Mesendoderm (in vitro differentiated cells): ENCODE data around the gene NDUFS1.

Experiments
- DNase-seq: peaks from one replicate; pipeline ENCODE4 v3.0.0; 2013
- H2AK5ac ChIP-seq: 2 replicates; pipeline ENCODE4 v1.6.1; 2013; ENCODE audit warnings: low read length, inconsistent platforms
- H2BK120ac ChIP-seq: 2 replicates; pipeline ENCODE4 v1.6.1; 2013; ENCODE audit warnings: low read depth, mild to moderate bottlenecking, low read length, moderate library complexity, mixed read lengths
- H2BK15ac ChIP-seq: replicated peaks from 2 replicates; pipeline ENCODE4 v1.6.1; 2013; ENCODE audit warnings: low read depth, mild to moderate bottlenecking, moderate library complexity
- H2BK5ac ChIP-seq: 2 replicates; pipeline ENCODE4 v1.6.1; 2013; ENCODE audit warnings: low read length, inconsistent platforms
- H3K18ac ChIP-seq: 2 replicates; pipeline ENCODE4 v1.6.1; 2013; ENCODE audit warnings: mild to moderate bottlenecking, low read length, mixed read lengths
- H3K23ac ChIP-seq: one replicate; pipeline ENCODE4 v1.6.1; 2013; ENCODE audit warnings: low read length
- H3K27ac ChIP-seq: 2 replicates; pipeline ENCODE4 v1.5.1; 2013; ENCODE audit warnings: low read depth, mild to moderate bottlenecking, inconsistent platforms, low read length, moderate library complexity
- H3K27me3 ChIP-seq: 2 replicates; pipeline ENCODE4 v1.6.1; 2013; ENCODE audit warnings: low read length, control low read depth, mild to moderate bottlenecking, inconsistent platforms; ENCODE audit not compliant: insufficient read depth, poor library complexity
- H3K36me3 ChIP-seq: 2 replicates; pipeline ENCODE4 v1.6.1; 2013; ENCODE audit warnings: low read length, inconsistent platforms; ENCODE audit not compliant: control insufficient read depth, insufficient read depth
- H3K4ac ChIP-seq: one replicate; pipeline ENCODE4 v1.6.1; 2013; ENCODE audit warnings: low read depth, mild to moderate bottlenecking, low read length, moderate library complexity
- H3K4me1 ChIP-seq: 2 replicates; pipeline ENCODE4 v1.6.1; 2013; ENCODE audit warnings: low read depth, low read length, inconsistent platforms; ENCODE audit not compliant: control insufficient read depth
- H3K4me2 ChIP-seq: 2 replicates; pipeline ENCODE4 v1.6.1; 2013; ENCODE audit warnings: low read length
- H3K4me3 ChIP-seq: 2 replicates; pipeline ENCODE4 v1.5.1; 2013; ENCODE audit warnings: mild to moderate bottlenecking, low read length
- H3K56ac ChIP-seq: one replicate; pipeline ENCODE4 v1.6.1; 2013; ENCODE audit warnings: low read length
- H3K79me1 ChIP-seq: 2 replicates; pipeline ENCODE4 v1.6.1; 2013; ENCODE audit warnings: low read length, inconsistent platforms
- H3K79me2 ChIP-seq: 2 replicates; pipeline ENCODE4 v1.6.1; 2013; ENCODE audit warnings: mild to moderate bottlenecking, low read length; ENCODE audit not compliant: control insufficient read depth, insufficient read depth
- H3K9ac ChIP-seq: 2 replicates; pipeline ENCODE4 v1.6.1; 2013; ENCODE audit warnings: low read length, inconsistent platforms
- H4K5ac ChIP-seq: one replicate; pipeline ENCODE4 v1.6.1; 2013; ENCODE audit warnings: low read length
- H4K8ac ChIP-seq: one replicate; pipeline ENCODE4 v1.6.1; 2013; ENCODE audit warnings: low read depth, mild to moderate bottlenecking, control low read depth, low read length, moderate library complexity
- WGBS: extraction: QIAGEN DNeasy Blood & Tissue Kit; methylation state at CpG from one replicate; pipeline ENCODE4 v1.1.7; 2013; ENCODE audit warnings: low lambda C conversion rate, missing lambda C conversion rate; ENCODE audit not compliant: insufficient coverage; ENCODE audit errors: extremely low coverage; 5-methylcytosine and 5-hydroxymethylcytosine counted together

The NDUFS1 gene

DNA sequence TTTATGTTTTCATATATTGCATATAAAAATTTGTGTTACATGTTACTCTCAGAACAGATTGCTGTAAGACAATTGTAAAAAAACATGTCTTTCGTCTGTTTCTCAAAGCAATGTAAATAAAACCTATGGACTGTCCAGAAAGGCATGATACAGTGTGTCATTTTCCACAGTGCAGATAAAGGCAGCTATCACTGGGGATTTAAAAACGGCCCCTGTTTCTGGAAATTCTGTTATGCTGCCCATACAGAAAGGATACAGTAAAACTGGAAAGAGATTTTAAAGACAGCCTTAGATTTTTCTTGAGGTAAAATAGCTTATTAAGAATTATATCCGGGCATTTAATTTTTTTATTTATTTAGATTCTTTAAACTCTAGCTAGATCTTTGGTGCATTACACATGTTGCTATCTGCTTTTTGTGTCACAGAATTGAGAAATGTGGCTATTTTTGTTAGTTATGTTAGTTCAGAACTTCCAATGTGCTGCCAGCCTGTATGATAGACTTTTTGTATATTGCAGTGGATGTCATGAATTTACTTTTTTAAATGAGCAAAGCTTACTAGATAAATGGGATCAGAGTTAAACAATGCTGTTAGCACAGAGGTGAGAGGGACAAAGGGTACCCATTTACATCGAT, 72.4 kb downstream of the NDUFS1 start:
- no peak overlapping the region for H2BK5ac ChIP-seq
- peaks cover 11% of the 10 kb centered on the region for H3K79me2 ChIP-seq
- H3K4me1 ChIP-seq, result no peaks in the 10 kb centered on the region
- no peaks in the 10 kb centered on the region for H3K79me1 ChIP-seq
- no peak overlapping the region for H2BK120ac ChIP-seq
- WGBS, result no CpG with 5 or more reads among the region's 4 CpGs
- H3K9ac ChIP-seq, result peak overlapping the region; percentile 72
- no peak overlapping the region for H3K4ac ChIP-seq
- H3K56ac ChIP-seq, result peak overlapping the region; percentile 81
- peak overlapping the region; percentile 48 for H3K4me3 ChIP-seq
- H2BK15ac ChIP-seq, result no peak overlapping the region
- DNase-seq, result no peak
- no peak overlapping the region for H2AK5ac ChIP-seq
- H3K27me3 ChIP-seq, result no peaks in the 10 kb centered on the region
- H4K8ac ChIP-seq, result no peak overlapping the region
- H3K4me2 ChIP-seq, result peak overlapping the region; percentile 67
- H3K27ac ChIP-seq, result no peak overlapping the region
- H3K36me3 ChIP-seq, result no peaks in the 10 kb centered on the region
- peak overlapping the region; percentile 51 for H3K18ac ChIP-seq
- H4K5ac ChIP-seq, result no peak overlapping the region
- no peak overlapping the region for H3K23ac ChIP-seq

DNA sequence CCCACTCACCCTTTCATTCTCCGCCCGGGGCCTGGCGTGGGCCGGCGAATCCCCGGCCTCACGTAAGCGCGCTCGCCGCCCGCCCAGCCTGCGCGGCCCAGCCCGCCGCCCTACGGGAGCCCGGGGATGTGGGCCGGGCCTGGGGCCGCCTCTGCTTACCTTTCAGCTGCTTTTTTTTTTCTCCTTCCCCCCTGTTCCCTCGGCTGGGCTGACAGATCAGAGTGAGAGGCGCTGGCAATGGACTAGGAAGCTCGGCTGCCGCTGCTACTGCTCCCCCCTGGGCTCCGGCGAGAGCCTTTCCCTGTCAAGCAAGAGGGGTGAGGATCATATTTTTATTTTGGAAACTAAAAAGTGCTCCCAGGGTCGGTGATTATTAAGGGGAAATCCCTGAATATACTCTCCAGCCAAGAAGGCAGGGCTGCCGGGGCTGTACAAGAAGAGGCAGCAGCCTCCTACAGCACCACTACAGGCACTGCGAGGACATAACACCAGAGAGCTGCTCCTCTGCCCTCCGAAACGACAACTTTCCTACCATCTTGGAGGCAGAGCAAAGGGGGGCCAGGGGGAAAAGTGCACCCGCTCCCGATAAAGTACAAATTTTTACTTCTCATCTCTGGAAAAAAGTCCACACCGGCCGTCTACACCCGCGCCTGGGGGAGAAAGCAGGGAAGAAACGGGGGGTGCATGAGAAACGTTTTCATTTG, 73.3 kb downstream of the NDUFS1 start, which contains the start of gene INO80D:
Gene INO80D, minus strand, starts transcription at position 433 of the 704 bp plus-strand sequence. CDS start 23,158 bp downstream, outside the sequence.
- peak within 1 kb of the TSS; percentile 100 for H2BK120ac ChIP-seq
- H3K4ac ChIP-seq, result peak within 1 kb of the TSS; percentile 100
- H3K9ac ChIP-seq, result peak within 1 kb of the TSS; percentile 94
- peak within 1 kb of the TSS; percentile 100 for H4K8ac ChIP-seq
- no peak within 1 kb of the TSS for H4K5ac ChIP-seq
- peak within 1 kb of the TSS; percentile 96 for H3K27ac ChIP-seq
- peak within 1 kb of the TSS; percentile 88 for H3K4me2 ChIP-seq
- peak within 1 kb of the TSS; percentile 87 for H3K56ac ChIP-seq
- no peaks in the 10 kb centered on the region for H3K27me3 ChIP-seq
- no peak within 1 kb of the TSS for H2AK5ac ChIP-seq
- peak within 1 kb of the TSS; percentile 78 for H2BK5ac ChIP-seq
- no peaks in the 10 kb centered on the region for H3K79me1 ChIP-seq
- peak; percentile 93 for DNase-seq
- peak within 1 kb of the TSS; percentile 69 for H3K23ac ChIP-seq
- peaks cover 2% of the 10 kb centered on the region for H3K4me1 ChIP-seq
- H3K36me3 ChIP-seq, result no peaks in the 10 kb centered on the region
- WGBS, result no CpG with 5 or more reads among the region's 39 CpGs
- H3K79me2 ChIP-seq, result peaks cover 19% of the 10 kb centered on the region
- H3K4me3 ChIP-seq, result peak within 1 kb of the TSS; percentile 85
- H3K18ac ChIP-seq, result peak within 1 kb of the TSS; percentile 100
- peak within 1 kb of the TSS; percentile 94 for H2BK15ac ChIP-seq

DNA sequence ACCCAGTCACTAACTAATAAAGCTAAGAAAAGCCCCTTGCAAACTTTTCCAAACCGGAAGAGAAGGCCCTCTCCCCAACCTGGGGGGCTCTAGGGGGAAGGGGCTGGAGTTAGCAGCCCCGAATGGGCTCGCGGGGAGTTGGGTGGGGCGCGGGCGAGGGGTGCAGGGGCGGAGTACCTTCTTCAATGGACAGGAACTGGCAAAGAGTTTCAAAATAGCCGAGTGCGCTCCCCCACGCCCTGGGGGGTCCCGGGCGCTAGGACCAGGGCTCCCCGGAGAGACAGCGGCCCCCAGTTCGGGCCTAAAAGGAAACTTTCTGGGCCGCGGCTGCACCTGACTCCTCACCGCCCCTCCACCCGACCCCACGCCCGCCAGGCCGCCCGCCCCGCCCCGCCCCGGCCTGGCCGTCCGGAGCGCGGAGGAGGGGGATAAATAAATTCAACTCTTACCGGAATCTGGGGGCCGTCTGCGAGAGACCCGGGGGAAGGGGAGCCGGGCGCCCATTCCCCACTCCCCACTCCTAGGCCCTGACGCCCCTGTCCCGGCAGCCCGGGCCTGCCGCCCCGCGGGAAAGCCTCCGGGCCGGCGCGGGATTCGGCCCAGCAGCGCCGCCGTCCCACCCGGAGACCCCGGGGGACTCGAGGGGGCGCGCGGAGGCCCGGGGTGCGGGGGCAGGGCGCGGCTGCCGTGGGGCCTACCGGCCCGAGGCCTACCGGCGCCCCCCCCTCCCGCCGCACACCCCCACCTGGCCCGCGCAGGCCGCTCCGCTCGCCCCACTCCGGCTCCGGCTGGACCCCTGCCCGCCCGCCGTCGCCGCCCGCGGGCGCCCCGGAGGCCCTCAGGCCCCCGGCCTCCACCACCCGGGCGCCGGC, 74.1 kb downstream of the NDUFS1 start:
- peak overlapping the region; percentile 94 for H3K9ac ChIP-seq
- peak overlapping the region; percentile 41 for H2BK5ac ChIP-seq
- no CpG with 5 or more reads among the region's 88 CpGs for WGBS
- H2BK120ac ChIP-seq, result peak overlapping the region; percentile 100
- H3K4ac ChIP-seq, result peak overlapping the region; percentile 100
- peak overlapping the region; percentile 94 for H2BK15ac ChIP-seq
- peak overlapping the region; percentile 100 for H3K18ac ChIP-seq
- H3K4me2 ChIP-seq, result peak overlapping the region; percentile 88
- peak overlapping the region; percentile 87 for H3K56ac ChIP-seq
- no peaks in the 10 kb centered on the region for H3K79me1 ChIP-seq
- H3K4me1 ChIP-seq, result peaks cover 4% of the 10 kb centered on the region
- H4K5ac ChIP-seq, result no peak overlapping the region
- H3K23ac ChIP-seq, result no peak overlapping the region
- H3K79me2 ChIP-seq, result peaks cover 21% of the 10 kb centered on the region
- H4K8ac ChIP-seq, result peak overlapping the region; percentile 100
- H2AK5ac ChIP-seq, result no peak overlapping the region
- no peaks in the 10 kb centered on the region for H3K36me3 ChIP-seq
- H3K4me3 ChIP-seq, result peak overlapping the region; percentile 85
- H3K27me3 ChIP-seq, result no peaks in the 10 kb centered on the region
- DNase-seq, result peak; percentile 37
- peak overlapping the region; percentile 96 for H3K27ac ChIP-seq

DNA sequence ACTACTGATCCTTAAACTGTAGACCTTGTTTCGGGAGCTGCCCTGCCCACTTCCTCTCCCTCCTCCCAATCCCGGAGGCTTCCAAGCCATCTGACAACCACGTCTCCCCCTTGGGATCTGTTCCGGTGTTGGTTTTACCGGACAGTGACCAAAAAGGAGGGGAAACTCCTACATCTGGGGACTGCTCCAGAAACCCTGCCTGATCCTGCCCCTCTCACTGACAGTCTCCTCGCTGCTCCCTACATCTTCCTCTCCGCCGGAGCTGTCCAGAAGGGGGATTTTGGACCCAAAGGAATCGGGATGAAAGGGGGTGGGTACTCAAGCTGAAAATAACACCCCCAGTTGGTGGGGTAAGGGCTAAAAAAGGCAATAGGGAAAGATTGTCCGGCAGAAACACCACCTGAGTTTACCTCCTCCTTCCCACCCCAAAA, 74.8 kb downstream of the NDUFS1 start:
- H2BK120ac ChIP-seq, result peak overlapping the region; percentile 100
- peak overlapping the region; percentile 88 for H3K4me2 ChIP-seq
- H3K18ac ChIP-seq, result peak overlapping the region; percentile 100
- H3K4me3 ChIP-seq, result peak overlapping the region; percentile 80
- no peaks in the 10 kb centered on the region for H3K27me3 ChIP-seq
- H4K5ac ChIP-seq, result no peak overlapping the region
- no peaks in the 10 kb centered on the region for H3K36me3 ChIP-seq
- WGBS, result no CpG with 5 or more reads among the region's 10 CpGs
- H3K79me1 ChIP-seq, result no peaks in the 10 kb centered on the region
- H3K4ac ChIP-seq, result peak overlapping the region; percentile 100
- H3K79me2 ChIP-seq, result peaks cover 21% of the 10 kb centered on the region
- peak overlapping the region; percentile 96 for H3K27ac ChIP-seq
- DNase-seq, result peak; percentile 95
- peak overlapping the region; percentile 94 for H2BK15ac ChIP-seq
- peak overlapping the region; percentile 87 for H3K56ac ChIP-seq
- H2AK5ac ChIP-seq, result no peak overlapping the region
- peaks cover 5% of the 10 kb centered on the region for H3K4me1 ChIP-seq
- peak overlapping the region; percentile 7 for H3K23ac ChIP-seq
- H2BK5ac ChIP-seq, result peak overlapping the region; percentile 41
- peak overlapping the region; percentile 94 for H3K9ac ChIP-seq
- peak overlapping the region; percentile 100 for H4K8ac ChIP-seq

DNA sequence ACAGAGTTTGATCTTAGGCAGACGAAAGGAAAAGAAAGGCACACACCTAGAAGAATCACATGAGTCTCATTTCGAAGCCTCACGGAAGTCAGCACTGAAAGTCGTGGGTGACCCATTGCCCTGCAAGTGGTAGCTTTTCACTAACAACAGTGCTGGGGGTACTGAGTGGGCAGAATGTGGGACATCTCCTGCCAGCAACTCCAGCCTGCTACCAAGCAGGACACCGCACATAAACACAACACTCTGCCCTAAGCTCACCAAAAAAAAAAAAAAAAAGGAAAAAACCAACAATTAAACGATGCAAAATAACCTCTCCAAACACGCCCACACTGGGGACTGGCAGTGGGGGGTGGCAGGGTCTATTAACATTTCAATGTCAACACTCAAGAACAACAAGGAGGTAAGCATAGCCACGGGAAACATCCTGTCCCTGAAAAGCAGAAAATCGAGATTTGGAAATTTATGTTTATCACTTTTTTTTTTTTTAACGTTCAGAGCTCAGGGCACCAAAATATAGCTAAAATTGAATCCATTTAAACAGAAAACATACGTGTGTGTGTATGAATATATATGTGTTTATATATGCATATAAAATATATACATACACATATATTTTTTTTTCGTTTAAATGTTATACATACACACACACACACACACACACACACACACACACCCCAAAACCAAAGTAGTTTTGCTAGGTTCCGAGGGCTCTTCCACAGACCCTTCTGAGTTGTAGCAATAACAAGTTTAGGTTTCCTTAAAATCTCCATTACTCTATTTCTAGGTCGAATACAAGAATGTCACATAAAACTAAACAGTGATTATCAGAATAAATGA, 75.4 kb downstream of the NDUFS1 start:
- H3K4me3 ChIP-seq, result no peak overlapping the region
- H3K9ac ChIP-seq, result peak overlapping the region; percentile 94
- H3K4me1 ChIP-seq, result peaks cover 9% of the 10 kb centered on the region
- no peak overlapping the region for H4K5ac ChIP-seq
- no peaks in the 10 kb centered on the region for H3K36me3 ChIP-seq
- H2BK120ac ChIP-seq, result no peak overlapping the region
- no peak overlapping the region for H2BK15ac ChIP-seq
- H3K18ac ChIP-seq, result peak overlapping the region; percentile 15
- H3K79me2 ChIP-seq, result peaks cover 26% of the 10 kb centered on the region
- peak overlapping the region; percentile 68 for H2BK5ac ChIP-seq
- peak overlapping the region; percentile 88 for H3K4me2 ChIP-seq
- H3K23ac ChIP-seq, result no peak overlapping the region
- H3K56ac ChIP-seq, result peak overlapping the region; percentile 87
- H2AK5ac ChIP-seq, result no peak overlapping the region
- no peak overlapping the region for H4K8ac ChIP-seq
- no peaks in the 10 kb centered on the region for H3K79me1 ChIP-seq
- DNase-seq, result peak; percentile 91
- no CpG with 5 or more reads among the region's 14 CpGs for WGBS
- H3K27me3 ChIP-seq, result no peaks in the 10 kb centered on the region
- peak overlapping the region; percentile 48 for H3K4ac ChIP-seq
- H3K27ac ChIP-seq, result peak overlapping the region; percentile 96
